Pons (tissue), 1 donor: Measurements from ENCODE around the gene DIRAS1.
"Not testable (repeated sequence)": the region's sequence is repeated elsewhere in the genome, so short reads cannot be mapped to it uniquely, and the experiment has no call there.

Experiments
- DNase-seq: peaks from one replicate; pipeline ENCODE4 v3.0.0-alpha.2; 2016; ENCODE audit warnings: low spot score

DIRAS1 gene

GRCh38 chr19:2711172-2711874 lies 9.8 kb downstream of the DIRAS1 start:
- no peak for DNase-seq

DNA sequence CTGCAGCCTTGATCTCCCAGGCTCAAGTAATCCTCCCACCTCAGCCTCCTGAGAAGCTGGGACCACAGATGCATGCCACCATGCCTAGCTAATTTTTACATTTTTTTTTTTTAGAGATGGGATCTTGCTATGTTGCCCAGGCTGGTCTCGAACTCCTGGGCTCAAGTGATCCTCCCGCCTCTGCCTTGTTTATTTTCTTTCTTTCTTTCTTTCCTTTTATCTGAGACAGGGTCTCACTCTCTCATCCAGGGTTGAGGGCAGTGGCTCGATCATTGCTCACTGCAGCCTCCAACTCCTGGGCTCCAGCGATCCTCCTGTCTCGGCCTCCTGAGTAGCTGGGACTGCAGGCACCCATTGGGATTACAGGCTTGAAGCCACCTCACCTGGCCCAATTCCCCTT lies 14.9 kb downstream of the DIRAS1 start:
- no peak for DNase-seq

DNA sequence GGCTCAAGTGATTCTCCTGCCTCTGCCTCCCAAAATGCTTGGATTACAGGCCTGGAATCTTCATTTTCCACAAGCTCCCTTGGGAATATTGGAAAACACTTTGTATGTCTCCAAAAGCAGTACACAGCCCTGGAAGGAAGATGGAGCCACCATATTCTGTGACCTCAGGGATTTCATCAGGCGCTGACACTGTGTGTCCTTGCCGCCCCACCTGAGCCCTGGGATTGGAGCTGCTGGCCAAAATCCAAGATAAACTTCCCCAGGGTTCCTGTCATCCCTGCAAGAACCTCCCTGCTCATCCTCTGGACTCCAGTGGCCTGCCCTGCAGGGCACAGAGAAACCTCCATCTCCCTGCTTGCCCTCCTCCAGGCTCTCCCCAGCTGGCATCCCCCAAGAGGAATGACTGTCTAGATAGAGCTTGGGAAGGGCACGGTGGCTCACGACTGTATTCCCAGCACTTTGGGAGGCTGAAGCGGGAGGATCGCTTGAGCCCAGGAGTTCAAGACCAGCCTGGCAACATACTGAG lies 17.4 kb downstream of the DIRAS1 start:
- DNase-seq = no peak

DNA sequence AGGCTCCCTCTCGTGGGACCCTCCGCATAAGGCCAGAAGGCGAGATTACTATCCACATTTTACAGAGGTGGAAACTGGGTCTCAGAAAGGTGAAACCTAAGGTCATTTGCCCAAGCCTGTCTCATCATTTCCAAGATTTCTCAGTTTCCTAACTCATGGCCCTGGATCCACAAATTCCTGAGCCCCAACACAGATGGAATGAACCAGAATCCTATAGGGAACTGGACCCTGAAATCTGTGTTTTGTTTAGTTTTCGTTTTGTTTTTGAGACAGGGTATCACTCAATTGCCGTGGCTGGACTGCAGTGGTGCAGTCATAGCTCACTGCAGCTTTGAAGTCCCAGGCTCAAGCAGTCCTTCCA lies 18.1 kb downstream of the DIRAS1 start:
- DNase-seq = no peak

DNA sequence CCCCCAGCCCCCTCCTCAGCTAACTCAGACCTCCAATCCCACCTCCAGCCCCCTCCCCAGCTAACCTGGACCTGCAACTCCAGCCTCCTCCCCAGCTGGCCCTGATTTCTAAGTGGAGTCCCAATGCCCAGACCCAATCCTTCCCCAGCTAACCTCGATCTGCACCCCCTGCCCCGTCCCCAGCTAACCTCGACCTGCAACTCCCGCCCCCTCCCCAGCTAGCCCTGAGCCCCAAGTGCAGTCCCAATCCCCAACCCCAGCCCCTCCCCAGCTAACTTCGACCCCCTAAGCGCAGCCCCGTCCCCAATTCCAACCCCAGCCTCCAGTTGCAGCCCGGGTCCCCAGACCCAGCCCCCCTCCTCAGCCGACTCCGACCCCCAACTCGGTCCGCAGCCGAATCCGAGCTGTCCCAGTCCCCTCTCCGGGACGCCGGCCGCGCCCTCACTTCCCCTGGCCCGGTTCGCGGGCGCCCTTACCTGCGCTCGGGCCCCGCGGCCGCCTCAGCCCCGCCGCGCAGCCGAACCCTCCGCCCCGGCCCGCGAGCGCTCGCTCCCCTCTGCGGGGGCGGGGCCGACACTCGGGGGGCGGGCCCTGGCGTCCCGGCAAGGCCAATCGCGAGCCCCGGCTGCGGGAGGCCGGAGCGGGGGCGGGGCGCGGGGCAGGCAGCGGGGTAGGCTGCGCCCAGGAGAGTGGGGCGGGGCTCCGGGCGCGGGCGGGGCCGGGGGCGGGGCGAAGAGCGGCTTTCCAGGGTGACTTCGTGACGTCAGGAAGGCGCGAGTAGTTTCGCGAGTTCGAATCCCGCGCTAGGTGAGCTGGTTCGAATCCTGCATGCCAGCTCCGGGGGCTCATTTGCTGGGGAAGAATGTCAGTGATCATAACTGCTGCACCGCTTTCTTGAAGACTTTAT lies 18.7 kb downstream of the DIRAS1 start, which contains the start of gene GNG7:
Gene GNG7, minus strand, starts transcription at position 525 of the 907 bp plus-strand sequence. CDS start 182,006 bp downstream, outside the sequence.
- peak; percentile 91 for DNase-seq

GRCh38 chr19:2701361-2702169 lies 19.6 kb downstream of the DIRAS1 start:
- no peak for DNase-seq

GRCh38 chr19:2700660-2701360 lies 20.4 kb downstream of the DIRAS1 start:
- no peak for DNase-seq

GRCh38 chr19:2699413-2700140 lies 21.6 kb downstream of the DIRAS1 start:
- peak; percentile 59 for DNase-seq

DNA sequence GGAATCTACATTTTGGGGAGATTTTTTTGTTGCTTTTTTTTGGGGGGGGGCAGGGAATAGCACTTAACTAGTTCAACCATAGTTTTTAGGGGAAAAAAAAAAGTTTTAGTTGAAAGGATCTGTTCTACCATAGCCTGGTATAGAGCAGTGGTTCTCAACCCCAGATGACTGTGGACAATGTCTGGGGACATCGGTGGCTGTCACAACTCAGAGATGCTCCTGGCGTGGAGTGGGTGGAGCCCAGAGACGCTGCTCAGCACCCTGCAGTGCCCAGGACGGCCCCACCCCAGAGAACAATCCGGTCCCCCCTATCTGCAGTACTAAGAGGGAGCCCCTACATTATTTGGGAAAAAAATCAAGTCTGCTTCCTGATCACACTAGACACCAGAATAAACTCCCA lies 27.0 kb downstream of the DIRAS1 start:
- DNase-seq = no peak

- DNase-seq = no peak
Measured at GRCh38 chr19:2693492-2694160, 27.5 kb downstream of the DIRAS1 start.

DNA sequence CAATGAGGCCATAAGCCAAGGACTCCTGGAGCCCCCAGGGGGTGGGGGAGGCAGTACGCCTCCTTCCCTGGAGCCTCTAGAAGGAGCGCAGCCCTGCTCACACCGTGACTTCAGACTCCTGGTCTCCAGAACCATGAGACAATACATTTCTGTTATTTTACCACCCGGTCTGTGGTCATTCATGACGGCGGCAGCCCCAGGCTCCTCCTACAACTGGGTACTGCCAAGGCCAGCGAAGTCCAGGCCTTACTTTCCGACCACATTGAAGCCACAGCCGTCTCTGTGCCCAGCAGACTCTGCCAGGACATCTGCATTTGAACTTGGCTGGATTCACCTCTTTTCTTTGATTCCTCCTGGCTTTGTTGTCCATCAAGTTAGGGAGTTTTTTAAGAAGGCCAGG lies 29.2 kb downstream of the DIRAS1 start:
- DNase-seq = peak; percentile 95

GRCh38 chr19:2690856-2691255 lies 30.3 kb downstream of the DIRAS1 start:
- DNase-seq = no peak

- no peak for DNase-seq
Measured at GRCh38 chr19:2686360-2686759, 34.8 kb downstream of the DIRAS1 start.

GRCh38 chr19:2685204-2685704 lies 35.9 kb downstream of the DIRAS1 start:
- no peak for DNase-seq

- no peak for DNase-seq
Measured at GRCh38 chr19:2683430-2684003, 37.7 kb downstream of the DIRAS1 start.

DNA sequence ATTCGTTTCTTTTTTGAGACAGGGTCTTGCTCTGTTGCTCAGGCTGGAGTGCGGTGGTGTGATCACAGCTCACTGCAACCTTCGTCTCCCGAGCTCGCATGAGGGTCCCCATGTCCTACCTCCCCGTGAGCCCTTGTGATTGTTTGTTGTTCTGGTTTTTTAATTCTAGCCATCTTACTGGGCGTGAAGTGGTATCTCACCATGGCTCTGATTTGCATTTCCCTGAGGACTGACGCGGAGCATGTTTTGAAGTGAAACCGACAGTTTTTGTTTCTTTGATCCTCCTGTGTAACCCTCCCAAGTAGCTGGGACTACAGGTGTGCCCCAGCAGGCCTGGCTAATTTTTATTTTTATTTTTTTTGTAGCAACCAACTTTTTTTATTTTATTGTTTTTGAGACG lies 40.4 kb downstream of the DIRAS1 start:
- DNase-seq = no peak

- DNase-seq = no peak
Measured at GRCh38 chr19:2679439-2679838, 41.7 kb downstream of the DIRAS1 start.

GRCh38 chr19:2678948-2679347 lies 42.2 kb downstream of the DIRAS1 start:
- DNase-seq = not testable (repeated sequence)

- no peak for DNase-seq
Measured at GRCh38 chr19:2678044-2678671, 43.0 kb downstream of the DIRAS1 start.
